Measurements from ENCODE around the gene SLC2A3. TPM values are rescaled to one million over a fixed set of nuclear protein-coding genes. Genes with fewer than 3 reads are reported as not detected.

Gene SLC2A3
- 74.5 TPM for total RNA-seq

DNA sequence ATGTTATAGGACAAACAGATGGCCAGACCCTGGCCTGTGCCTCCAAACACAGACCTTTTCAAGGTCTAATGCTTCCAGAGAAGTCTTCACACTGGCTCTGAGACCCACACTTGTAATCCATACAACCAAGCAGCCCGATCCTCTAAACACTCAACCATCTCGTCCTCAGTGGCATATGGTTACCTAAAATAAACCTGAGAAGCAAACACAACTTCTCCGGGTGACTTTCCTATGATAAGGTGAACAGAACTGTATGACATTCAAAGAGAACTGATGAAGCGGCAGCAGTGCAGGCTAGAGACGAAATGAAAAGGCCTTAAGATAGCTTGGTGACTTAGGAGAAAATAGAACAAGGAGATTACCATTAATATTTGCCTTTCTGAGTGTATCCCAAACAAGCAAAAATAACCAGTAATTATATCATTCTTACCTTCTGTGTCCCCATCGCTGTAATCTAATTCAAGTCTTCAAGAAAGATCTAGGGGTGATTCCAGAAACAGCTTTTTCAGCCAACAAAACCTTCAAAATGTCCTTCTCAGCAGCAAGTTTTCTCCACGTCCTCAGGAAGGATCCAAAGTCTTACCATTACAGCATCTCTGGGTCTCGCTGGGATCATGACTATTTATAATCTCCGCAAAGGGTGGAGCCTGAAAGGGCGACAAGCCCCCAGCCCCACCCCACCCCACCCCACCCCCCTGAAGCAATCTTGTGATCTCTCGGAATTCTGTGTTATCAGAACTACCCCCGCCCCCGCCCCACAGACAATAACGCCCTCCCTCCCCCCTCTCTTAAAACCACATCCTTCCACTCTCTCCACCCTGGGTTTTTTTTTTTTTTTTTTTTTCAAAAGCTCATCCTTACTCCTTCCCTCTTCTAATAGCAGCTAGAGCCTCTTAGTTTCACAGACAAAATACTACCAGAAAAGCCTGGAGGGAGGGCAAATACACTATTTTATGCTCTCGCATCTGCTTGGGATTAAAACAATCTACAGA lies at the start of gene SLC2A3:
Gene SLC2A3, minus strand, starts transcription at position 598 of the 992 bp plus-strand sequence. Its CDS starts 153 bp downstream, at position 445.

DNA sequence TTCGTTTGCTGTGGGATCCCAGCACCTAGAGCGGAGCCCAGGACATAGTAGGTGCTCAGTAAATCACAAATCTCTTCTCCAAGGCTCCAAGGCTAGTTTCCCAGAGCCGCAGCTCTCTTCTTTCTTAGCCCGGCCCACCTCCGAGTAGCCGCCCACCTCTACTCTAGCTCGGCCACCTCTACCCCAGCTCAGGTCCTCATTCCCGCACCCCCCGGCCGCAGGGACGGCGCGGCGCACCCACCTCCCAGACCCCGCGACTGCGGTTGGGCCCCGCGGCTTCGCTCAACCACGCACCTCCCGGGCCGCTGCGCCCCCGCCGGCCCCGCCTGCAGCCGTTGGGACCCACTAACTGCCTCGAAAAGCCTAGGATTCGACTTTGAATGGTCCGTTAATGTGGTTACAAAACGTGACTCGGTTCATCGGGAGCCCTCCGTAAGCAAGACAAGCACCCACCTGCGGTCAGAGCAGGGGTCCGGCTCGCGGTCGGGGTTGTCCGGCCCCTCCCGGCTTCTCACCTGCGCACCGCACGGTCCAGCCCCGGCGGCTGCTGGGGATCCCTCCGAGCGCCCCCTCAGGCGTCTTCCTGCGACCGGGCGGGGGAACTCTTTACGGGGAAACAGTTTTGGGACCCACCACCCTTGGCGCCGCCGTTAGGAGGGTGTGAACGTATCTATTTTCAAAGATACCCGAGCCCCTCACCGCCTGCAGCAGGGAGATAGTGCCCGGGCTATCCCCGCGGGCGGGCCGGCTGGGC lies 63.2 kb downstream of the SLC2A3 start, which contains the start of gene SLC2A14:
Gene SLC2A14, minus strand, starts transcription at position 350 of the 754 bp plus-strand sequence. CDS start 3,035 bp downstream, outside the sequence.

Small RNA genes within 50 kb of the gene (small RNA-seq; reads per million reads assigned to genes)
- not detected for gene RF00019

Other genes with a start within 250 kb of the SLC2A3 start
- not detected for gene GDF3, start 240.4 kb downstream of the SLC2A3 start, total RNA-seq
- not detected for gene DPPA3, start 224.8 kb downstream of the SLC2A3 start, total RNA-seq
- not detected for gene CLEC4C, start 188.8 kb downstream of the SLC2A3 start, total RNA-seq
- gene NANOGNB, start 171.0 kb downstream of the SLC2A3 start, total RNA-seq = not detected
- not detected for gene NANOG, start 146.8 kb downstream of the SLC2A3 start, total RNA-seq
- gene SLC2A14, start 63.3 kb downstream of the SLC2A3 start, total RNA-seq = 0.23 TPM
- gene FOXJ2, start 96.5 kb upstream of the SLC2A3 start, total RNA-seq = 9.5 TPM
- gene C3AR1, start 130.2 kb upstream of the SLC2A3 start, total RNA-seq = 3.2 TPM
- 204 TPM for gene NECAP1, start 146.1 kb upstream of the SLC2A3 start, total RNA-seq
- gene CLEC4A, start 187.4 kb upstream of the SLC2A3 start, total RNA-seq = 1.4 TPM
- gene ZNF705A, start 220.8 kb upstream of the SLC2A3 start, total RNA-seq = not detected